ENCODE results near the gene CCDC61. TPM values are rescaled to one million over a fixed set of nuclear protein-coding genes. Genes with fewer than 3 reads are reported as not detected.

The CCDC61 gene
- total RNA-seq: 25.3 and 31.2 TPM in 2 replicates

DNA sequence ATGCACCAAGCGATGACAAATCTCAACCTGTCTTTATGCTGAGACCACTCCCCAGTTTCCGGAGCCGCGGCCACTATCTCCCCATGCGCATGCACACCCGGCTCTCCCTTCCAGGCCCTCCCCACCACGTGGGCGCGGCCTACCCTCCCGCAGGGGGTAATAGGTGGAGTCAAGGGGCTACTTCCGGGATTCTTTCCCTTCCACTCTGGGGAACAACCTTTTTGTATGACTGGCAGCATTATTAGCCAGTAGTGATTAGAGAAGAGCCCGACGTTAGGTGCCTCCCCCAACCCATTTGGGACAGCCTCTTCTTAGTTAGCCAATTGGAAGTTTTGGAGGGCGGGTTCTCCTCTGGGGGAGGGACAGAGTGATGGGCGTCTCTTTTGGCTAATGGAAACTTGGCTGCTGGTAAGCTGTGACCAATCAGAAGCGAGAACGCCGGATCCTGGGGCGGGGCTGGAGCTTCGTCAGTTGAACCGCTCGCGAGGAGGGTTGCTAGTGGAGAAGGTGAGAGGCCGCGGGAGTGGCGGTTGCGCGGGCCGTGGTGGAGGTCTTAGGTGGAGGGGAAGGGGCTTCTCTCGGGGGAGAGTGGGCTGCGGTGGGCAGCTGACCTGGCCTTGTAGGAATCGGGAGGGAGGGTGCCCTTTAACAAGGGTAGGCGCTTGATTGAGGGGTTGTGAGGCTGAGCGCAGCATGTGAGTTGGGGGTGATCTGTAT, at the start of gene CCDC61:
Gene CCDC61, plus strand, starts transcription at position 470 of the 717 bp plus-strand sequence. CDS start 7,552 bp downstream, outside the sequence.
- peak; percentile 96 for DNase-seq (ENCODE audit: low spot score)
- Mint-ChIP-seq H3K4me3 (ENCODE audit: low read depth) (no peak within 1 kb of the TSS), H3K27me3 (ENCODE audit: low read depth) (peaks cover 5% of the 10 kb centered on the region), H3K36me3 (ENCODE audit: low read depth) (peaks cover 7% of the 10 kb centered on the region), H3K9me3 (no peaks in the 10 kb centered on the region), H3K4me1 (ENCODE audit: low read depth) (peaks cover 12% of the 10 kb centered on the region), H3K27ac (peak within 1 kb of the TSS; percentile 29)
- intact Hi-C loops (cut with micrococcal nuclease): loop anchor here (1.0 to 5.0 kb wide), 3 partner anchors 93 to 131 kb away; partner anchors contain the start of genes FOXA3, IRF2BP1 and MYPOP

DNA sequence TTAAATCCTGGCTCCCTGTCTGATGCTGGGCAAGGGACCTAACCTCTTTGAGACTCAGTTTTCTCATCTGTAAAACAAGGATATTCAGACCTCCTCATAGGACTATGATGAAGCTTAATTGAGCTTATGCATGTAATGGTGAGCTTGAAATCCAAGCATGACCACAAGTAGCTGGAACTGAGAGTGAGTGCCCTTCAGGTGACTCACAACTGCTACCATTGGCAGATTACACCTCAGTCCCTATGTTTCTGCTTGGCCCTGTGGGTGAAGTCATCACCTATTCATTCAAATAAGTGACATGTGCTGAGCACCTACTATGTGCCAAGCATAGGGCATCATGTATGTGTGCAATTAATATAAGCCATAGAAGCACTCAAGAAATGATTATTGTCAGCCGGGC, 47.3 kb upstream of the CCDC61 start:
- H3K9me3 Mint-ChIP-seq: no peaks in the 10 kb centered on the region
- H3K27ac Mint-ChIP-seq: no peak overlapping the region
- H3K36me3 Mint-ChIP-seq (ENCODE audit: low read depth): no peaks in the 10 kb centered on the region
- DNase-seq (ENCODE audit: low spot score): no peak
- peaks cover 2% of the 10 kb centered on the region for H3K4me1 Mint-ChIP-seq (ENCODE audit: low read depth)
- peaks cover 5% of the 10 kb centered on the region for H3K27me3 Mint-ChIP-seq (ENCODE audit: low read depth)
- no peak overlapping the region for H3K4me3 Mint-ChIP-seq (ENCODE audit: low read depth)
- intact Hi-C loops (cut with micrococcal nuclease): no loop called here

GRCh38 chr19:45952341-45952685, 43.0 kb upstream of the CCDC61 start:
- no peak overlapping the region for H3K4me3 Mint-ChIP-seq (ENCODE audit: low read depth)
- H3K36me3 Mint-ChIP-seq (ENCODE audit: low read depth): no peaks in the 10 kb centered on the region
- H3K27ac Mint-ChIP-seq: no peak overlapping the region
- H3K9me3 Mint-ChIP-seq: no peaks in the 10 kb centered on the region
- H3K4me1 Mint-ChIP-seq (ENCODE audit: low read depth): peaks cover 14% of the 10 kb centered on the region
- intact Hi-C loops (cut with micrococcal nuclease): loop anchor here (2.0 kb wide), 1 partner anchor 18 kb away; no protein-coding TSS in a partner anchor
- no peak for DNase-seq (ENCODE audit: low spot score)
- peaks cover 6% of the 10 kb centered on the region for H3K27me3 Mint-ChIP-seq (ENCODE audit: low read depth)

- H3K36me3 Mint-ChIP-seq (ENCODE audit: low read depth): no peaks in the 10 kb centered on the region
- peak overlapping the region; percentile 63 for H3K4me3 Mint-ChIP-seq (ENCODE audit: low read depth)
- intact Hi-C loops (cut with micrococcal nuclease): loop anchor here (2.0 kb wide), 1 partner anchor 18 kb away; no protein-coding TSS in a partner anchor
- H3K27me3 Mint-ChIP-seq (ENCODE audit: low read depth): peaks cover 6% of the 10 kb centered on the region
- peaks cover 14% of the 10 kb centered on the region for H3K4me1 Mint-ChIP-seq (ENCODE audit: low read depth)
- H3K27ac Mint-ChIP-seq: no peak overlapping the region
- DNase-seq (ENCODE audit: low spot score): peak; percentile 37
- H3K9me3 Mint-ChIP-seq: no peaks in the 10 kb centered on the region
Measured at GRCh38 chr19:45952686-45953505, 42.4 kb upstream of the CCDC61 start.

DNA sequence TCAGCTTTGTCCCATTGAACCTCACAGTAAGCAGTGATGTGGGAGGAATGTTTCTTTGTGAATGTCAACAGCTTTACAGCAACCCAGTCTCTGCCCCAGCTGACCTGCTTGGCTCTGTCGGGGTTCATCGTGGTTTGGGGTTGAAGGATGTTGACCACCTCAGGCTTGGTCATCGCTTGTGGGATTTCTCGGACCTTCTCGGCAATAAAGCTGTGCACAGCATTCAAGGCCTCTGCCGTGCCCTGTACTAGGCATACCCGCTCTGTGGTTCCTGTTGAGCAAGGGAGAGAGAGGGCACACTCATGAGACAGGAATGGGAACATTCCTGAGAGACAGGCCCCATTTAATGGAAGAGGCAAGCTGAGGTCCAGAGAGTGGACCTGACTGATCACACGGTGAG, 41.6 kb upstream of the CCDC61 start:
- intact Hi-C loops (cut with micrococcal nuclease): loop anchor here (2.0 kb wide), 1 partner anchor 17 kb away; no protein-coding TSS in a partner anchor
- no peaks in the 10 kb centered on the region for H3K36me3 Mint-ChIP-seq (ENCODE audit: low read depth)
- peaks cover 10% of the 10 kb centered on the region for H3K27me3 Mint-ChIP-seq (ENCODE audit: low read depth)
- no peak overlapping the region for H3K27ac Mint-ChIP-seq
- H3K4me1 Mint-ChIP-seq (ENCODE audit: low read depth): peaks cover 14% of the 10 kb centered on the region
- H3K9me3 Mint-ChIP-seq: no peaks in the 10 kb centered on the region
- H3K4me3 Mint-ChIP-seq (ENCODE audit: low read depth): no peak overlapping the region
- no peak for DNase-seq (ENCODE audit: low spot score)

GRCh38 chr19:45954156-45954555, 41.1 kb upstream of the CCDC61 start:
- H3K27ac Mint-ChIP-seq: no peak overlapping the region
- peaks cover 14% of the 10 kb centered on the region for H3K4me1 Mint-ChIP-seq (ENCODE audit: low read depth)
- no peaks in the 10 kb centered on the region for H3K36me3 Mint-ChIP-seq (ENCODE audit: low read depth)
- H3K9me3 Mint-ChIP-seq: no peaks in the 10 kb centered on the region
- no peak for DNase-seq (ENCODE audit: low spot score)
- H3K27me3 Mint-ChIP-seq (ENCODE audit: low read depth): peaks cover 15% of the 10 kb centered on the region
- no peak overlapping the region for H3K4me3 Mint-ChIP-seq (ENCODE audit: low read depth)
- intact Hi-C loops (cut with micrococcal nuclease): no loop called here

DNA sequence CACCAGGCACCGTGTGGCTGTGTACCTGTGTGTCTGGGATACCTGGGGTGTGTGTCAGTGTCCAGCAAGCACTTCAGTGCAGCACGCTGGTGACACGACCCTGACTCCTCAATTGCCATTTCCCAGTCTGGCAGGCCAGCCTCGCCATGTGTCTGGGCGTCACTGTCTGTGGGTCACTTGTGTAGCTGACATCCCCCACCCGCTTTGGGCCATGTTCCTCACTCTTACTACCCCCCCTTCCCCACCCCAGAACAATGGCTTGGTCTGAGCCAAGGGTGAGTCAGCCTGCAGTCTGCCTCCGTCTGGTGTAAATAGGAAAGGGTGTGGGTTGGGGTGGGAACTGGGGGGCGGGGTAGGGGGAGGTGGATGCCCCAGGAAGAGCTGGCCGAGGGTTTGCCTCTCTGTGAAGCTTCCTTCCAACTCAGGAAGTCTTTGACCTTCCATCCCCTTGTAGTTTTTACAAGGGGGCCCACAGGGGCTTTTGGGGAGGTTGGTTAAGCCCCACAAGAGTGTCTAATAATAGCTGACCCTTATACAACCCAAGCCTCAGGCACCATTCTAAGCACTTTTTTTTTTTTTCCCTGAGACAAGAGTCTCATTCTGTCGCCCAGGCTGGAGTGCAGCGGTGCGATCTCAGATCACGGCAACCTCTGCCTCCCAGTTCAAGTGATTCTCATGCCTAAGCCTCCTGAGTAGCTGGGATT, 39.2 kb upstream of the CCDC61 start:
- peaks cover 27% of the 10 kb centered on the region for H3K27me3 Mint-ChIP-seq (ENCODE audit: low read depth)
- no peaks in the 10 kb centered on the region for H3K36me3 Mint-ChIP-seq (ENCODE audit: low read depth)
- intact Hi-C loops (cut with micrococcal nuclease): no loop called here
- no peak overlapping the region for H3K4me3 Mint-ChIP-seq (ENCODE audit: low read depth)
- peaks cover 14% of the 10 kb centered on the region for H3K4me1 Mint-ChIP-seq (ENCODE audit: low read depth)
- no peaks in the 10 kb centered on the region for H3K9me3 Mint-ChIP-seq
- H3K27ac Mint-ChIP-seq: no peak overlapping the region
- no peak for DNase-seq (ENCODE audit: low spot score)

GRCh38 chr19:45958320-45958719, 36.9 kb upstream of the CCDC61 start:
- Mint-ChIP-seq H3K36me3 (ENCODE audit: low read depth) (no peaks in the 10 kb centered on the region), H3K27me3 (ENCODE audit: low read depth) (peaks cover 36% of the 10 kb centered on the region), H3K27ac (no peak overlapping the region), H3K9me3 (no peaks in the 10 kb centered on the region), H3K4me1 (ENCODE audit: low read depth) (peaks cover 8% of the 10 kb centered on the region), H3K4me3 (ENCODE audit: low read depth) (no peak overlapping the region)
- DNase-seq (ENCODE audit: low spot score): no peak
- intact Hi-C loops (cut with micrococcal nuclease): no loop called here

- peaks cover 36% of the 10 kb centered on the region for H3K27me3 Mint-ChIP-seq (ENCODE audit: low read depth)
- H3K36me3 Mint-ChIP-seq (ENCODE audit: low read depth): no peaks in the 10 kb centered on the region
- no peak overlapping the region for H3K27ac Mint-ChIP-seq
Measured at GRCh38 chr19:45958769-45959516, 36.3 kb upstream of the CCDC61 start.

DNA sequence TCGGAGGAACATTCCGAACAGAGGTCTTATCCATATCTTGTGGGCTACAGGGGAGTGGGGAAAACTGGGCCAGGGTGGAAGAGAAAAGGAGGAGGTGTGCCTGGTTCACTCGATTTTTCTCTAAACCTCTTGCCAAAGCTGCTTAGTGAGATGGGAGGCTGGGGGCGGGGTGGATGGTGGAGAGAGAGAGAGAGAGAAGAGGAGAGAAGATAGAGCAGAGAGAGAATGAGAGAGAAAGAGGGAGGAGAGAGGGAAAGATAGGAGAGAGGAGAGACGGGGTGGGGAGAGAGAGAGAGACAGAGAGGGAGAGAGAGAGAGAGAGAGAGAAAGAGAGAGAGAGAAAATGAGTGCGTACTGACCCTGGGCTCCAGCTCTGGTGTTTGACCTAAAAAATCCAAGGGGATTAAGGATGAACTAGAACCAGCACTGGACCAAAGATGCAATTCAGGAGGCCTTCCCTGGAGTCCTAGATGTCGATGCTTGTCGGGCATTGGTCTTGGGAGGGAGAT, 35.7 kb upstream of the CCDC61 start:
- Mint-ChIP-seq H3K4me3 (ENCODE audit: low read depth) (no peak overlapping the region), H3K27me3 (ENCODE audit: low read depth) (peaks cover 38% of the 10 kb centered on the region), H3K9me3 (no peaks in the 10 kb centered on the region), H3K4me1 (ENCODE audit: low read depth) (peaks cover 5% of the 10 kb centered on the region), H3K36me3 (ENCODE audit: low read depth) (no peaks in the 10 kb centered on the region), H3K27ac (no peak overlapping the region)
- intact Hi-C loops (cut with micrococcal nuclease): no loop called here
- no peak for DNase-seq (ENCODE audit: low spot score)

More at GRCh38 chr19:45958769-45959516, 36.3 kb upstream of the CCDC61 start:
- Mint-ChIP-seq H3K4me3 (ENCODE audit: low read depth) (no peak overlapping the region), H3K4me1 (ENCODE audit: low read depth) (peaks cover 5% of the 10 kb centered on the region), H3K9me3 (no peaks in the 10 kb centered on the region)
- intact Hi-C loops (cut with micrococcal nuclease): no loop called here
- no peak for DNase-seq (ENCODE audit: low spot score)

GRCh38 chr19:45960595-45961235, 34.6 kb upstream of the CCDC61 start:
- intact Hi-C loops (cut with micrococcal nuclease): no loop called here
- peaks cover 32% of the 10 kb centered on the region for H3K27me3 Mint-ChIP-seq (ENCODE audit: low read depth)
- H3K36me3 Mint-ChIP-seq (ENCODE audit: low read depth): no peaks in the 10 kb centered on the region
- no peak overlapping the region for H3K27ac Mint-ChIP-seq
- no peak overlapping the region for H3K4me3 Mint-ChIP-seq (ENCODE audit: low read depth)
- no peak for DNase-seq (ENCODE audit: low spot score)
- no peaks in the 10 kb centered on the region for H3K9me3 Mint-ChIP-seq
- no peaks in the 10 kb centered on the region for H3K4me1 Mint-ChIP-seq (ENCODE audit: low read depth)
